HL-60 (cell line): ENCODE data around the gene SNX9.

Source experiments
- GABPA ChIP-seq: IDR thresholded peaks from 2 replicates; pipeline ENCODE4 v1.6.1; 2012; ENCODE audit warnings: low read depth
- POLR2AphosphoS5 ChIP-seq: IDR thresholded peaks from 2 replicates; pipeline ENCODE4 v1.6.1; 2012; ENCODE audit warnings: low read depth
- SPI1 ChIP-seq: IDR thresholded peaks from 2 replicates; pipeline ENCODE4 v1.6.1; 2012; ENCODE audit warnings: low read depth, mild to moderate bottlenecking, borderline replicate concordance
- TF ChIP-seq, protein P1 (sequence below): IDR thresholded peaks from one replicate; pipeline ENCODE4 v1.5.1; 2011; ENCODE audit warnings: low read length, control low read depth, inconsistent platforms; ENCODE audit not compliant: insufficient read depth

DNA sequence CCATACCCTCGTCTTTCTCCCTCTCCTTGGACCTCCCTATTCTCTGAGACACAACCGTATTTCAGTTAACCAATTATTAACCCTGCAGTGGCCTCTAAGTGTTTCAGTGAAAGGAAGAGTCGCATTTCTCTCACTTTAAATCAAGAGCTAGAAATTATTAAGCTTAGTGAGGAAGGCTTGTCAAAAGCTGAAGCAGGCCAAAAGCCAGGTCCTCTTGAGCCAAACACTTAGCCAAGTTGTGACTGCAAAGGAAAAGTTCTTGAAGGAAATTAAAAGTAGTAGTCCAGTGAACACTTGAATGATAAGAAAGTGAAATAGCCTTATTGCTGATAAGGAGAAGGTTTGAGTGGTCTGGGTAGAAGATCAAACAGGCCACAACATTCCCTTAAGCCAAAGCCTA is 58.3 kb downstream of the SNX9 start:
- TF ChIP-seq SPI1 (no peak), POLR2AphosphoS5 (no peak), GABPA (no peak)
- TF ChIP-seq, protein P1, sequence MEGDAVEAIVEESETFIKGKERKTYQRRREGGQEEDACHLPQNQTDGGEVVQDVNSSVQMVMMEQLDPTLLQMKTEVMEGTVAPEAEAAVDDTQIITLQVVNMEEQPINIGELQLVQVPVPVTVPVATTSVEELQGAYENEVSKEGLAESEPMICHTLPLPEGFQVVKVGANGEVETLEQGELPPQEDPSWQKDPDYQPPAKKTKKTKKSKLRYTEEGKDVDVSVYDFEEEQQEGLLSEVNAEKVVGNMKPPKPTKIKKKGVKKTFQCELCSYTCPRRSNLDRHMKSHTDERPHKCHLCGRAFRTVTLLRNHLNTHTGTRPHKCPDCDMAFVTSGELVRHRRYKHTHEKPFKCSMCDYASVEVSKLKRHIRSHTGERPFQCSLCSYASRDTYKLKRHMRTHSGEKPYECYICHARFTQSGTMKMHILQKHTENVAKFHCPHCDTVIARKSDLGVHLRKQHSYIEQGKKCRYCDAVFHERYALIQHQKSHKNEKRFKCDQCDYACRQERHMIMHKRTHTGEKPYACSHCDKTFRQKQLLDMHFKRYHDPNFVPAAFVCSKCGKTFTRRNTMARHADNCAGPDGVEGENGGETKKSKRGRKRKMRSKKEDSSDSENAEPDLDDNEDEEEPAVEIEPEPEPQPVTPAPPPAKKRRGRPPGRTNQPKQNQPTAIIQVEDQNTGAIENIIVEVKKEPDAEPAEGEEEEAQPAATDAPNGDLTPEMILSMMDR, result no peak
